Non-pigmented ciliary epithelial cell (primary cell): ENCODE measurements around the gene HLCS.

Source experiments
- DNase-seq: peaks from one replicate; pipeline ENCODE4 v3.0.0-alpha.2; 2010; ENCODE audit warnings: low read depth

HLCS gene

DNA sequence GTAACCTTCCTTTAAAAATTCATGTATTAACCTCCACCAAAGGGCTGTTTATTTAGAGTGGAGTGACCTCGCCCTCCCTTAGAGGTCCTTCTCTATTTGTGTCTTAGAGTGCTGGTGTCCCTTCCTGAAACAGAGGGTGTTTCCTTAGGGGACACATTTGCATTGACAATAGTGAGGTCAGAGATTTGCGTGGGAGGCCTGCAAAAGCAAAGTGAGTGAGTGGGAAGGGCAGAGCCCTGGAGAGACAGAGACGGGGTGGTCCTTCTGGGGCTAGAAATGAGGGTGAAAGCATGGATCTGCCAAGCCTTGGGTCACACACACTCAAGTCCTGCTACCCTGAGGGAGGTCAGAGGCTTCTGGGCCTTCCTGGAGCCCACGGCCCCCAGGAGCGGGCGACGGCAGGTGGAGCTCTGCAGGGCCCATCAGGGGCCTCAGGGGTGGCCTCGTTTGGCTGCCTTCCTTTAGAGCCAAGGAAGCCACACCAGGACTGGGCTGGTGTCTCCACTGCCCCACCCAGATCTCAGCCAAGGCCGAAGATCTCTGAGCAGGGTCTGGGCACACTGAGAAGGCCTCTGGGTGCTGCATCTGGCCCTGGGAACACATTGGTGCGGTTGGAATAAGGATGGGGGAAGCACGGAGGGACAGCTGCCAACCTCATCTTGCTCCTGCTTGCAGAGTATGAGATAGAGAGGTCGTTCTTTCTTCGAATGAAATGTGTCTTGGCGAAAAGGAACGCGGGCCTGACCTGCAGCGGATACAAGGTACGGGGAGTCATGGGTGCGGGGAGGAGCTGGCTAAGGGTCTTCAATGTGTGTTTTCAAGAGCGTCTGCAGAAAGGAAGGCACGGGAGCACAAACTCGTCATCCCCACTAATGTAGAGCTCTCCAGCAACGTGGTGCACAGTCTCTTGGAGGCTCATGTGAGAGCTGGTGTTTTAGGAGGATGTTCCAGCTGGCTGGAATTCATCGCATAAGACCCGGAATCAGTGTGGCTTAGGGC is 243.8 kb downstream of the HLCS start:
- no peak for DNase-seq

DNA sequence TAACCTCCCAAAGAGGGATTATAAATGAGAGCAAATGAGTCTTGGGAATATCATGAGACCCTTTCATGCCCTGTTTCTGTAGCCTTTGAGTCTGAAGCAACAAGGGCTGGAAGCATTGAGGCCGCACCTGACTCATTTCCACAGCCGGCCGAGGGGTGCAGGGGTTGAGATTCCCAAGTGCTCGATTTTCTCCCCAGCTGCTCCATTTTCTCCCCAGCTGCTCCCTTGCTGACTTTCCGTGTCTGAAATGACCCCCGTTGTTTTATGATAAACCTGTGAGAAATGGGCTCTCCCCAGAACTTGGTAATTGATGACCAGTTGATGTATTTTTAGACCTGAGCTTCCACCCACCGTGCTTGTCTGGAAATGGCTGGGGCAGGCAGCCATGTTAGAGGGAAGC is 244.7 kb downstream of the HLCS start:
- no peak for DNase-seq

DNA sequence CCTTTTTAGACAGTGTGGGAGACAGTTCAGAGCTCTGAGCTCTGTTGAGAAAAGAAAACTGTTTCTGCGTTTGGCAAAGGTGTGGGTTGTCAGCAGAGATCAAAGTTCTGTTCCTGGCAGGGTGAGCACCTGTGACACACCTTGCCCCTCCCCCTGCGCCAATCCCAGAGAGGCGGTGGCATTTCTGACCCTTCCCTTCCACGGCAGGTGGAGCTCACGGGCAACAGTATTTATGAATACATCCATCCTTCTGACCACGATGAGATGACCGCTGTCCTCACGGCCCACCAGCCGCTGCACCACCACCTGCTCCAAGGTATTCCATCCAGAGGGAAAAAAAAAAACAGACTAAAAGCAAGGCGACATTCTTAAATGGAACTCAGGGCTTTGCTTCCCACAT is 246.9 kb downstream of the HLCS start:
- no peak for DNase-seq

DNA sequence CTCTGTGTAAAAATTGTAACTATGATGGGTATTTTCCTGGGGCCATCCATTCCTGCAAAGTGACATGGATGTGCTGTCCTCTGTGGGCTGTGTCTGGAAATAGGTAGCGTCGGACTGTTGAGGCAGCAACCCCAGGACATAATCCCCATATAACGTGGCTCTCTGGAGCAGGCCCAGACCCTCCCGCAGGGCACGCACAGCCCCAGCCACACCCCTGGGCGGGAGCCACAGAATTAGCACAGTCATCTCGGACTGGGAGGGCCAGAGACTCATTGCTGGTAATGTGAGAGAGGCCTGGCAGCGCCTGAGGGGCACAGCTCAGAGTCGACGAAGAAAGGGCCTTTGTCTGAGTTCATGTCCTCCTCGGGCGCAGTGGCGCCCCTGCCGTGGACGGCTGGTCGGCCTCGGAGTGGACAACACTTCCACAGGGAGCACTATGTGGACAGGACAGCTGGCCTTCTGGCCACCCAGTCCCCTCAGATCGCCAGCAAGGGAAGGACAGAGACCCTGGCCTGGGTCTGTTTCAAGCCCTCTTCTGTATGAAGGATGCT is 247.4 kb downstream of the HLCS start:
- no peak for DNase-seq

DNA sequence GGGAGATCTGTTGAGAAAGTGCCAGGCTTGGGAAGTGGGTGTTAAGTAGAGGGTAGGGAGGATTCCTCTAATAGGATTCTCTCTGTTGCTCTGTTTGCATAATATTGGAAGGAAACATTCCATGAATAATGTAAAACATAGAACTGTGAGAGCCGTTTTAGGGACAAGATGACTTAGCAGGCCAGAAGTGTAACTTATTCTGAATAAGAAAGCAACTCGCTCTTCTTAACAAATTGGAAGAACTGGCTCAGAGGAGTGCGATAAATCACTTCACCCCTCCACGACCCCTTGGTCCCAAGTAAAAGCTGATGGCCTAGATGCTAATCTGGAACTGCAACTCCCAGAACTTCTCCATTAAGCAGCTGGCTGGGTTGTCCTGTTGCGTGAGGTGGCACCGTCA is 248.5 kb downstream of the HLCS start:
- DNase-seq = no peak

DNA sequence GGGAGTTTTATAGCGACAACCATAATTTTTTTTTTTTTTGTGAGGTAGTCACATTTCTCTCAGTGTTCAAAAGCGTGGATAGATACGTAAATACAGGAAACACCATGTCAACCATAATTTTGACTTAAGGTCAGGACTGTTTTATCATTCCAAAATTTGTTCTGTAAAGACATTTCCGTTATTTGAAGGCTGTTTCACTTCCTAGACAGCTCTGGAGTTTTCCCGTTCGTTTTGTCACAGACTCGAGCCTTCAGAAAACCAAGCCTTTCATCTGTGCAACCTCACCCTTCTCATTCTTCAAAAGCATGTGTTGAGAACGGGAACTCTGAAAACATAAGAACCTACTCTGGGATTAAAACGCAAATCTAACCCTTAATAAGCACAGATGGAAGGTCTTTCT is 249.6 kb downstream of the HLCS start:
- no peak for DNase-seq

DNA sequence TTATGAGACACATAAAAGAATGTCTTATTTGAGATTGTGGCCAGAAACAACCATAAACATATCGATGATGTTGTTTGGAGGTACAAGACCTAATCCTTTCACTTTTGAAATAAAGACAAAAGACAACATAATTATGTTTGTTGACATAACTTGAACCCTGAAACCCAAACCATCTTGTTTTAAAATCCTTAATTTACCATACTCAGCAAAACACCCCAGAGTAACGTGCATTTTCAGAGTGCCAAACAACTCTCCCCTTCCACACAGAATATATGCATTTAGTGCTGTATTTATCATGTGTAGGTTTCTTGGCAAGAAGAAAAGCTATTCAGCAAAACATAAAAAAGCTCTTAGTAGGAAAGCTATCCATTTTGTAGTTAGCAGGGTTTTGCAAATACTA is 250.1 kb downstream of the HLCS start:
- no peak for DNase-seq

DNA sequence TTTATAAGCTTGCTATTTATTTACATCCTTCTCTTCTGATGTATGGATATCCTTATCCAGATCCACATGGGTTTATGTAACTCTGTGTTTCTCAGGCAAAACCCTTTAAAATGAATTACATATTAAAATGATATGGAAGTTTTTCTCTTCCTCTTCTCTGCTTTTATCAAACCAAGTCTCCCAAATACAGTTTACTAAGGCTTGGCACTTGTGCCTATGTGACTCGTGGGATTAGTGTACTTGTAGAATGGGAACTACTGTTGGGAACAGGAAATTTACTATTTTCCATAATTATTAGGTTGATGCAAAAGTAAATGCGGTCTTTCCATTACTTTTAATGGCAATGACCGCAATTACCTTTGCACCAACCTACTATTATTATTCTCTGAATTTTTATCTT is 252.7 kb downstream of the HLCS start:
- no peak for DNase-seq

DNA sequence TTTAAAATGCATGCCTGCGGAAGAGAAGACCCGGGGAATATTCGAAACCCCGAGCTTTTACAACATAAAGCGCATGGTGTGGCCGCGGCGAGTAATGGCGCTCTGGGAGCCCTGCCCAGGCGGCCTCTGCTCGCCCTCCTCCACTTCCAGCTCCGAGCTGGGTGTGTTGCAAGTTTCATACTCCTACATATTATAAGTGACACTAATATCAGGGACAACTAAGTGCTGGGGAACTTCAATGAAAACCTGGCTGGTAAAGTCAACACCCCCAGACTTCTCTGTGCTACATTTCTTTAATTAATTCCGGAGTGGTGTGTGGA is 255.8 kb downstream of the HLCS start:
- DNase-seq = no peak

DNA sequence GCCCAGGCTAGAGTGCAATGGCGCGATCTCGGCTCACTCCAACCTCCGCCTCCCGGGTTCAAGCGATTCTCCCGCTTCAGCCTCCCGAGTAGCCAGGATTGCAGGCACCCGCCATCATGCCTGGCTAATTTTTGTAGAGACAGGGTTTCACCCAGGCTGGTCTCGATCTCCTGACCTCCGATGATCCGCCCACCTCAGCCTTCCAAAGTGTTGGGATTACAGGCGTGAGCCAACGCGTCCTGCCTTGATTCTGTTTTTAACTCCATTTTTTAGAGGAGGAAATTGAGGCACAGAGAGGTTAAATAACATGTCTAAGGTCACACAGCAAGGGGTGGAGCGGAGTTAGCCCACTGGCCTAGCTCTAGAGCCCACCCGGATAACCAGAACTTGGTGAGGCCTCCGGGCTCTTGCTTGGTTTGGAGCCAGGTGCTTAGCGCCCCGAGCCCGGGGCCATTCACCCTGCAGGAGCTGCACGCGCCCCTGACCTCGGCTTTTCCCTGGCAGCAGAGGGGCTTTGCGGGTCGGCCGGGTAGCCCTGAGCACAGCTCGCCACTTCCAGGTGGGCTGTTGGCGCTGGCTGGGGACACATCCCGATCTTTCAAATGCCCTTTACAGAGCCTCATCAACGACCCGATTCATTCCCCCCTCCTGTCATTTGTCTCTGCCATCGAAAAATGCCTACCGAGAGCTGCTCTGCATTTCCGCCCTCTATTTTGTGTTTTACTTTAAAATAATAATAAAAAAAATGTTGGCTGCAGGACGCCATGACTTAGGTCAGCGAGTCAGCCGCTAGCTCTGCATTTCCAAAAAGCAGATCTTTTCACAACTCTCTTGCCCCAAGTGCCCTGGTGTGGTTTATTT is 256.4 kb downstream of the HLCS start:
- no peak for DNase-seq

DNA sequence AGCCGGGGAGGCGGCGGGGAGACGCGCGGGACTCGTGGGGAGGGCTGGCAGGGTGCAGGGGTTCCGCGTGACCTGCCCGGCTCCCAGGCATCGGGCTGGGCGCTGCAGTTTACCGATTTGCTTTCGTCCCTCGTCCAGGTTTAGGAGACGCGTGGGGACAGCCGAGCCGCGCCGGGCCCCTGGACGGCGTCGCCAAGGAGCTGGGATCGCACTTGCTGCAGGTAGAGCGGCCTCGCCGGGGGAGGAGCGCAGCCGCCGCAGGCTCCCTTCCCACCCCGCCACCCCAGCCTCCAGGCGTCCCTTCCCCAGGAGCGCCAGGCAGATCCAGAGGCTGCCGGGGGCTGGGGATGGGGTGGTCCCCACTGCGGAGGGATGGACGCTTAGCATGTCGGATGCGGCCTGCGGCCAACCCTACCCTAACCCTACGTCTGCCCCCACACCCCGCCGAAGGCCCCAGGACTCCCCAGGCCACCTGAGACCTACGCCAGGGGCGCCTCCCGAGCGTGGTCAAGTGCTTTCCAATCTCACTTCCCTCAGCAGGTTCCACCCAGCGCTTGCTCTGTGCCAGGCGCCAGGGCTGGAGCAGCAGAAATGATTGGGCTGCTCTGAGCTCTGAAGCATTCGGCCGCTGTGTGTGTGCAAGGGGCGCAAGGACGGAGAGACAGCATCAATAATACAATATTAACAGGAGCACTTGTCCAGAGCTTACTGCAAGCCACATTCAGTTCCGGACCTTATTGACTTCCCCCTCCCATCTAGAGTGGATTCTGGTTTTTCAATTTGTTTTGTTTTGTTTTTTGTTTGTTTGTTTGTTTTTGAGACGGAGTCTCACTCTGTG is 257.2 kb downstream of the HLCS start:
- no peak for DNase-seq

DNA sequence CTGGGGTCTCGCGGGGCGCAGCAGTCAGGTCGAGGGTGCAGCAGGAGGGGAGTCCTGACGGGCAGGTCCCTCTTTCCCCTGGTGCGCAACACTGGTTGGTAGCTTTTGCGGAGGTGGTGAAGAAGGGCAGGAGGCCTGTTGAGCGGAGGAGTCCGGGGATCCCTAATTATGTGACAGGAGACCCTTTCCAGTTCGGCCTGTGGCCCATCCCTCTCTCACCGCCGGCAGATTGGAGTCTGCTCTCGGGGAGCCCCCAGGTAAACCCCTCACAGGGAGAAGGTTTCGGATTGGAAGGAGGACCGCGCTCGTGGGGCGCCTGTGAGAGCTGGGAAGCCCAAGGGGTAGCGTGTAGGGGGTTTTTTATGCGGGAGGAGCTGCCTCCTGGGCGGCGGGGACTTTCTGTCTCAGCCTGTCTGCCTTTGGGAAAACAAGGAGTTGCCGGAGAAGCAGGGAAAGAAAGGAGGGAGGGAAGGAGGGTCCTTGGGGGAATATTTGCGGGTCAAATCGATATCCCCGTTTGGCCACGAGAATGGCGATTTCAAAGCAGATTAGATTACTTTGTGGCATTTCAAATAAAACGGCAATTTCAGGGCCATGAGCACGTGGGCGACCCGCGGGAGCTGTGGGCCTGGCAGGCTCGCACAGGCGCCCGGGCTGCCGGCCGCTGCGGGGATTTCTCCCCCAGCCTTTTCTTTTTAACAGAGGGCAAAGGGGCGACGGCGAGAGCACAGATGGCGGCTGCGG is 258.0 kb downstream of the HLCS start:
- no peak for DNase-seq

DNA sequence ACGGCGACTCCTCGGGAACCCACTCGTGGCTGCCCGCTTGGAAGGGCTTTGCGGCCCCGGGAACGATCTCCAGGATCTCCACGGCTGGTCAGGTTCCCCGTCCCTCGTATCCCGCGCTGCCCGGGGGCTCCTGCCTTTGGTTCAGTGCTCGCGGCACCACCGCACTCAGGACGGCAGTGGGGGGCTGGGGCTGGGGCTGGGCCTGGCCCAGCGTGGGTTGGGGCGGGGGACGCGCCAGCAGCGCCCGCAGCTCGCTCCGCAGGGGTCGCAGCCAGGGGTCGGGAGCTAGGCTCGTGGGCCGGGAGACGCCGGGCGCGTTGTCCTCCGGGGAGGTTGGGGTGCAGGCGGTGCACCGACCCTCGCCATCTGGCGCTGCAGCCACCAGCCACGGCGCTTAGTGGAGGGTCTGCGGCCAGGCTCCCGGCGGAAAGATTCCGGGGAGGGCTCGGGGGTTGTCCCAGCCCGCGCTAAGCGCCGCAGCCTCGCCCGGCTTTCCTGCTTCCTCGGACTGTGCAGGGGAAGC is 258.6 kb downstream of the HLCS start:
- DNase-seq = no peak

DNA sequence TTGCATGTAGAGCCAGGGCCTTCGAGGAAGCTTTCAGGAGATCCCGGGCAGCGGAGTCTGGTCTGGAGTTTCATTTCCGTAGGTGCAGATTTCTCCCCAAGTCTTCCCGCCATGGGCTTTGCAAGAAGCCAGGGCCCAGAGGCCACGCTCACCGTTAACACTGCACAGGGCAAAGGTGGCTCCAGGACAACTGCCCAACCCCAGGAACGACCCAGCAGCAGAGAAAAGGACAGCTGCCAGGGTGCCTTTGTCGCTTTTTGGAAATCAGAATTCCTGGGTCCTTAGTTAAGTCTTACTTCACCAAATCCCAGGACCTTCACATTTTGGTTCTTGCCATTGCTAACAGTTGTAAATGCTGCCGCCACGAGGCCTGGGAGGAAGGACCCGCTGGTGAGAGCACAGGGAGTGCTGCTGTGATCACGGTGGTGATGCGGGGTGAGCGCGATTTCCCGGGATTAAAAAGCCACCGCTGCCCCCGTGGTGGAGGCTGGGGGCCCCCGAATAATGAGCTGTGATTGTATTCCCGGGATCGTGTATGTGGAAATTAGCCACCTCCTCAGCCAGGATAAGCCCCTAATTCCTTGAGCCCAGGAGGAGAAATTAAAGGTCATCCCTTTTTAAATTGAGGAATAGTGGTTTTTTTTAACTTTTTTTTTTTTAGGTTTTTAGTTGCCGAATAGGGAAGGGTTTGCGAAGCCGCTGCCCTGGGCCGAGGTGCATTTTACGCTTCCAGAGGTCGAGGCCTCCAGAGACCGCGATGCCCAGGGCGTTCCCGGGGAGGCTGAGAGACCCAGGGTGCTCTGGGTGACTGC is 259.3 kb downstream of the HLCS start:
- no peak for DNase-seq

DNA sequence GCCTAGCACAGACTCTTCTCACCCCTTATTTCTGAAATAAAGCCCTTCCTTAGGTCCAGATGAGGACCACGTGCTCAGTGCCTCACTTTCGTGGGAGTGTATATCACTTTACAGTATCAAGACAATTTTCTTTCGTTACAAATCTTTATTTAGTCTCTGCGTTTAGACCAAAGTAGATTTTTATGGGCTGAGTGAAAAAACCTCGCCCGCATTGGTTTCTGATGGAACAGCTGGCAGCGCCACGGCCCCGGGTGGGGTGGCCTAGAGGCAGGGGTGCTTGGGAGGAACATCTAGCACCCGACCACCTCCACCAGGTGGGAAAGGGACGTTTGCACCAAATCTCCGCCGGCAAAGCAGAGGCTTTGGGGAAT is 260.0 kb downstream of the HLCS start:
- no peak for DNase-seq

DNA sequence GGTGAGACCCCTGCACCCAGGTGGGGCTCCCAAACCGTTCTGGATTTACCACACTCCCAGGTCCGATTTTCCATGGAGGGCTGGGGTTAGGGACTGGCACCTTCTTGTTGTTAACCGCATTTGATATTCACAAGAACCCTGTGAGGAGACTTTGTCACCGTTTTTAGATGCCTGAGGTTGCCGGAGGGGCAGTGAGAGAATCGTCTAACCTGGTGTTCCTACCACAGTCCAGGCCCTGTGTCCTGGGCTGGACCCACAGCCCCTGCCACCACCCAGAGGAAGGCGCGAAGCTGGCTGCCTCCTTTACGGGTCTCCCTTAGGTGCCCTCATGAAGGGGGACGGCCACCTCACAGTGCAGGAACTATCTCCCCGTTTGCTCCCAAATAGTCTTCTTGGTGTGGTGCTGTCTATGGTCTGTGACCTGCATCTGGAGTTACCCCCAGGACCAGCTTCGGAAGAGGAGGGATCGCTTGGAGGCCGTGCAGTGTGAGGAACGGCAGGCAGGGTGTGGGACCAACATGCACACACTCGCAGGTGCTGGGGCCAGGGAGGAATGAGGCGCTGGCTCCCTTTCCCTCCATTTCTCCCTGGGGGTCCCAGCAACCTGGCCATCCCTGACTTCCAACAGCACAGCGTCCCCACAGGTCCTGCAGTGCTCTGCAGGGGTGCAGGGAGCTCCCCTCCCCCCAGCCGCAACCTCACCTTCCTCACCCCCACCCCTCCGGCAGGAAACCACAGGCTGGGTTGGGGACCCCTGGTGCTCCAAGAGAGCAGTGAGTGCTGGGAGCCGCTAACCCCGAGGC is 260.6 kb downstream of the HLCS start:
- no peak for DNase-seq

DNA sequence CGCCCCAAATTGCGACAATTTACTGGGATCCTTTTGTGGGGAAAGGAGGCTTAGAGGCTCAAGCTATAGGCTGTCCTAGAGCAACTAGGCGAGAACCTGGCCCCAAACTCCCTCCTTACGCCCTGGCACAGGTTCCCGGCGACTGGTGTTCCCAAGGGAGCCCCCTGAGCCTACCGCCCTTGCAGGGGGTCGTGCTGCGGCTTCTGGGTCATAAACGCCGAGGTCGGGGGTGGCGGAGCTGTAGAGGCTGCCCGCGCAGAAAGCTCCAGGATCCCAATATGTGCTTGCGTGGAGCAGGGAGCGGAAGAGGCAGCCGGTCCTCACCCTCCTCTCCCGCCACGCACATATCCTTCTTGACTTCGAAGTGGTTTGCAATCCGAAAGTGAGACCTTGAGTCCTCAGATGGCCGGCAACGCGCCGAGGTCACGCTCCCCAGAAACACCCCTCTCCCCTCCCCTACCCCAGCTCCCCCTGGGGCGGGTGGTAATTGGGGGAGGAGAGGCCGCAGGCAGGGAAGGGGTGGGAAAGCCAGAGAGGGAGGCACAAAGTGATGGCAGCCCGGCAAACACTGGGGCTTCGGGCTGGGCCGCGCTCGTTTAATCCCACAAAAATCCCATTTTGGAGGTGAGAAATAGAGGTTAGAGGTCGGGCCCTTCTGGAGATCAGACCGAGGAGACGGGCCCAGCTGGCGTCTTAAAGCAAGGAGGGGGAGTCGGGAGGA is 261.4 kb downstream of the HLCS start:
- DNase-seq = no peak

DNA sequence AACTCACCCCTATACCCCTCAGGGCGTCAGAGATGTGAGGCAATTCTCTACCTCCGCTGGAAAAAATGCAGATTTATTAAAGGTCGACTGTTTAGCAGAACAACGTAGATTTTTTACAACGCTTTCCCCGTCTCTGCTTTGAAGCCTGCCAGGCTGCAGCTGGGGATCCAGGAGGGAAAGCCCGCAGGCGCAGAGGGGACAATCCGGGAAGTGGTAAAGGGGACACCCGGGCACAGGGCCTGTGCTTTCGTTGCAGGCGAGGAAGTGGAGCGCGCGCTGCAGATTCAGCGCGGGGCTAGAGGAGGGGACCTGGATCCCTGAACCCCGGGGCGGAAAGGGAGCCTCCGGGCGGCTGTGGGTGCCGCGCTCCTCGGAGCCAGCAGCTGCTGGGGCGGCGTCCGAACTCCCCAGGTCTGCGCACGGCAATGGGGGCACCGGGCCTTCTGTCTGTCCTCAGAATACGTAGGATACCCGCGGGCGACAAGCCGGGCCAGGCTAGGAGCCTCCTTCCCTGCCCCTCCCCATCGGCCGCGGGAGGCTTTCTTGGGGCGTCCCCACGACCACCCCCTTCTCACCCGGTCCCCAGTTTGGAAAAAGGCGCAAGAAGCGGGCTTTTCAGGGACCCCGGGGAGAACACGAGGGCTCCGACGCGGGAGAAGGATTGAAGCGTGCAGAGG is 262.1 kb downstream of the HLCS start:
- DNase-seq = no peak
